Endothelial cell of umbilical vein (primary cell): ENCODE data around the gene SMOC1. TPM values are rescaled to one million over a fixed set of nuclear protein-coding genes. Genes with fewer than 3 reads are reported as not detected.

Experiments used
- BruUV-seq: library from RNA; stranded (reverse); fragments of 400-500 nt; replicated peaks from 2 replicates; lab custom pipeline; 2021; lab: Mats Ljungman, UMichigan
- CTCF ChIA-PET: fragments of 300-600, 350-600 bp; sonication (Branson Sonifier 250); formaldehyde crosslinking; loops from one replicate; lab custom pipeline; 2021; ENCODE audit warnings: antibody characterized with exemption, inconsistent platforms; lab: Charles Lee
- POLR2A ChIA-PET: fragments of 300-600, 350-600 bp; sonication (Branson Sonifier 250); formaldehyde crosslinking; loops from one replicate; lab custom pipeline; 2021; ENCODE audit warnings: antibody characterized with exemption, inconsistent platforms; lab: Charles Lee
- DNase-seq: peaks from one replicate; pipeline ENCODE4 v3.0.0-alpha.2; 2011; ENCODE audit warnings: low read depth, low spot score
- FAIRE-seq: peaks from 2 replicates; lab custom pipeline; 2011; peaks lifted over from hg19 to GRCh38; lab: Jason Lieb, UNC
- H2AFZ ChIP-seq: 2 replicates; pipeline ENCODE4 v1.6.0; 2012; ENCODE audit warnings: low read depth, low read length, control low read depth, inconsistent platforms
- H3K27ac ChIP-seq: 2 replicates; pipeline ENCODE4 v1.5.1; 2011; ENCODE audit warnings: low read depth, mild to moderate bottlenecking, control low read depth, low read length, moderate library complexity; ENCODE audit not compliant: insufficient read depth
- H3K27me3 ChIP-seq, 2 experiments: 2 replicates each; pipeline versions ENCODE4 v1.6.0 to v1.6.1; 2011; ENCODE audit warnings: low read length in 2 of 2, mixed read lengths in 1 of 2; ENCODE audit not compliant: control insufficient read depth in 2 of 2, insufficient read depth in 2 of 2
- H3K36me3 ChIP-seq, 2 experiments: 2 replicates in 1 of 2; 3 replicates in 1 of 2; pipeline ENCODE4 v1.5.1; 2011; ENCODE audit warnings: low read length in 2 of 2, mild to moderate bottlenecking in 1 of 2, moderate library complexity in 1 of 2; ENCODE audit not compliant: control insufficient read depth in 2 of 2, insufficient read depth in 2 of 2; ENCODE audit errors: extremely low read depth in 1 of 2
- H3K4me1 ChIP-seq: 3 replicates; pipeline ENCODE4 v1.5.1; 2011; ENCODE audit warnings: mild to moderate bottlenecking, low read length; ENCODE audit not compliant: control insufficient read depth, insufficient read depth; ENCODE audit errors: extremely low read depth
- H3K4me2 ChIP-seq: 2 replicates; pipeline ENCODE4 v1.6.1; 2011; ENCODE audit warnings: low read length, control low read depth, mixed read lengths; ENCODE audit not compliant: insufficient read depth
- H3K4me3 ChIP-seq, 3 experiments: fragments of 200-600 bp in 1 of 3; sonication (generic), shearing (Covaris generic) in 1 of 3; replicated peaks in 1 of 3; 2 replicates each; pipeline ENCODE4 v1.5.1; 2011 to 2016; ENCODE audit warnings: control low read depth in 3 of 3, low read length in 3 of 3, mild to moderate bottlenecking in 2 of 3, inconsistent platforms in 1 of 3, low read depth in 1 of 3, moderate library complexity in 1 of 3; ENCODE audit not compliant: insufficient read depth in 1 of 3
- H3K79me2 ChIP-seq: 2 replicates; pipeline ENCODE4 v1.6.0; 2012; ENCODE audit warnings: low read length, inconsistent platforms; ENCODE audit not compliant: control insufficient read depth, insufficient read depth
- H3K9ac ChIP-seq: replicated peaks from 2 replicates; pipeline ENCODE3; 2011; ENCODE audit warnings: low read length, control low read depth; ENCODE audit not compliant: insufficient read depth; ENCODE audit errors: extremely low read depth
- H3K9me1 ChIP-seq: replicated peaks from 3 replicates; pipeline ENCODE4 v1.6.0; 2011; ENCODE audit warnings: mild to moderate bottlenecking, low read length; ENCODE audit not compliant: control insufficient read depth, insufficient read depth; ENCODE audit errors: extremely low read depth
- H3K9me3 ChIP-seq: replicated peaks from 2 replicates; pipeline ENCODE4 v1.5.1; 2012; ENCODE audit warnings: low read length, inconsistent platforms; ENCODE audit not compliant: control insufficient read depth, insufficient read depth
- H4K20me1 ChIP-seq: replicated peaks from 2 replicates; pipeline ENCODE3; 2011; ENCODE audit warnings: mild to moderate bottlenecking, low read length; ENCODE audit not compliant: control insufficient read depth, insufficient read depth; ENCODE audit errors: extremely low read depth
- CTCF ChIP-seq, 2 donors: IDR thresholded peaks; 1 replicate in 1 of 2; 2 replicates in 1 of 2; pipeline ENCODE4 v1.5.1; 2011; ENCODE audit warnings: low read length in 2 of 2, mild to moderate bottlenecking in 2 of 2, moderate library complexity in 2 of 2, control low read depth in 1 of 2, inconsistent platforms in 1 of 2, low read depth in 1 of 2; ENCODE audit not compliant: insufficient read depth in 1 of 2; ENCODE audit errors: extremely low read depth in 1 of 2
- FOS ChIP-seq: IDR thresholded peaks from 2 replicates; pipeline ENCODE4 v1.6.1; 2011; ENCODE audit warnings: mild to moderate bottlenecking, low read length, moderate library complexity, borderline replicate concordance; ENCODE audit not compliant: insufficient read depth
- MYC ChIP-seq: IDR thresholded peaks from one replicate; pipeline ENCODE4 v1.6.1; 2011; ENCODE audit warnings: mild to moderate bottlenecking, low read depth, low read length
- dilution Hi-C: fragments of 300-500 bp; cut with MboI; formaldehyde crosslinking; loops from one replicate; pipeline ENCODE4 v1.15.0; 2019; ENCODE audit warnings: low sequenced_read_pairs; ENCODE audit not compliant: extremely low pct_ligation_motif_present
- intact Hi-C: fragments of 100-400 bp; cut with micrococcal nuclease; formaldehyde crosslinking; loops from one replicate; pipeline ENCODE4 v1.10.0; 2022
- polyA plus RNA-seq, 4 experiments: library from polyadenylated mRNA; depleted of rRNA in 3 of 4; stranded (reverse) in 3 of 4; unstranded in 1 of 4; fragments of >200 nt; gene quantifications; 2 replicates each; pipeline versions ENCODE4 v1.2.1 to v1.2.3, GENCODE V29; 2011 to 2012; ENCODE audit warnings: missing spikeins in 1 of 4
- total RNA-seq: library from RNA; stranded (reverse); gene quantifications from 2 replicates; pipeline ENCODE4 v1.2.3, GENCODE V29; 2021

SMOC1 gene
- total and polyA plus RNA-seq, 2 donors (not counting 3 experiments of a cell fraction or from before 2014, with no cell fraction given): 0.97 to 1.1 TPM

- H3K79me2 ChIP-seq: no peaks in the 10 kb centered on the region
- no peak for TF ChIP-seq FOS
- no peak for TF ChIP-seq MYC
- no TSS peak for BruUV-seq
- H3K4me2 ChIP-seq: no peak overlapping the region
- H3K27ac ChIP-seq: no peak overlapping the region
- peaks cover 3 to 4% of the 10 kb centered on the region in 2 experiments for H3K27me3 ChIP-seq
- H3K9me1 ChIP-seq: no peaks in the 10 kb centered on the region
- peak; percentile 7 for DNase-seq
- H3K9ac ChIP-seq: no peak overlapping the region
- no peaks in the 10 kb centered on the region for H3K9me3 ChIP-seq
- POLR2A ChIA-PET: no interaction called here
- no peaks in the 10 kb centered on the region for H3K36me3 ChIP-seq
- H3K4me1 ChIP-seq: no peaks in the 10 kb centered on the region
- intact Hi-C loops: no loop called here
- FAIRE-seq: no peak
- CTCF ChIA-PET: interaction anchor here (1.6 to 1.7 kb wide), 2 partner anchors 19 to 34 kb away, joined by 4 to 6 read pairs; no protein-coding TSS in a partner anchor
- H4K20me1 ChIP-seq: no peaks in the 10 kb centered on the region
- no peak overlapping the region for H3K4me3 ChIP-seq
- dilution Hi-C loops: no loop called here
- H2AFZ ChIP-seq: no peak overlapping the region
Observed at GRCh38 chr14:69994002-69994401, 114.8 kb downstream of the SMOC1 start.

GRCh38 chr14:69996216-69996615 lies 117.0 kb downstream of the SMOC1 start:
- peak; percentile 24 for TF ChIP-seq FOS
- TF ChIP-seq CTCF (IDR thresholded peaks at IDR 0.05; ENCODE audit: extremely low read depth in 1 of 2, insufficient read depth in 1 of 2, low read depth in 1 of 2, low read length in 2 of 2): no peak
- peaks cover 3 to 4% of the 10 kb centered on the region in 2 experiments for H3K27me3 ChIP-seq
- dilution Hi-C loops: no loop called here
- BruUV-seq: no TSS peak
- DNase-seq (no peak), FAIRE-seq (no peak)
- H4K20me1 ChIP-seq: no peaks in the 10 kb centered on the region
- H3K27ac ChIP-seq: no peak overlapping the region
- no peaks in the 10 kb centered on the region for H3K9me1 ChIP-seq
- H3K36me3 ChIP-seq: no peaks in the 10 kb centered on the region
- no peak overlapping the region for H3K4me2 ChIP-seq
- H3K79me2 ChIP-seq: no peaks in the 10 kb centered on the region
- no peak overlapping the region for H3K4me3 ChIP-seq
- H3K9ac ChIP-seq: no peak overlapping the region
- ChIA-PET POLR2A (no interaction called here), CTCF (interaction anchor here (1.0 to 1.6 kb wide), 2 partner anchors 32 to 265 kb away, joined by 3 to 5 read pairs; no protein-coding TSS in a partner anchor)
- intact Hi-C loops: no loop called here
- H2AFZ ChIP-seq: no peak overlapping the region
- H3K4me1 ChIP-seq: peaks cover 3% of the 10 kb centered on the region
- no peaks in the 10 kb centered on the region for H3K9me3 ChIP-seq
